ENCODE measurements around the gene USP16.

USP16 gene

GRCh38 chr21:29098156-29098555 is 73.7 kb downstream of the USP16 start:
- TF ChIP-seq CTCF (IDR thresholded peaks at IDR 0.05): no peak

GRCh38 chr21:29102791-29103257 is 78.4 kb downstream of the USP16 start:
- TF ChIP-seq CTCF (IDR thresholded peaks at IDR 0.05): no peak

Data from LNCAP (cell line).